Lower leg skin (tissue), 4 donors: ENCODE measurements around the gene PTPRN. TPM values are rescaled to one million over a fixed set of nuclear protein-coding genes. Genes with fewer than 3 reads are reported as not detected.

Experiments used
- DNase-seq, 2 donors: peaks; one replicate each; pipeline ENCODE4 v3.0.0-alpha.2; 2019; ENCODE audit warnings: low spot score in 2 of 2
- H3K4me3 ChIP-seq: fragments of 200-600 bp; sonication (generic); 2 replicates; pipeline ENCODE4 v1.5.1; 2017; ENCODE audit warnings: mild to moderate bottlenecking, low read depth; ENCODE audit not compliant: poor library complexity, severe bottlenecking
- POLR2A ChIP-seq, 2 donors: fragments of 450-650 bp; IDR thresholded peaks; one replicate each; pipeline ENCODE4 v1.6.1; 2016 to 2017; ENCODE audit warnings: antibody characterized with exemption in 2 of 2, mild to moderate bottlenecking in 1 of 2, moderate library complexity in 1 of 2
- WGBS, 2 donors: methylation state at CpG; one replicate each; pipeline ENCODE4 v1.1.5; 2018; 5-methylcytosine and 5-hydroxymethylcytosine counted together
- intact Hi-C: fragments of 100-400 bp; cut with DNase I; formaldehyde crosslinking; loops from one replicate; pipeline ENCODE4 v1.15.0; 2023; ENCODE audit warnings: low total_unique reads
- total RNA-seq, 4 donors: library from RNA; depleted of rRNA; stranded (reverse); fragments of >200 nt; gene quantifications; one replicate each; pipeline ENCODE4 v1.1.0, GENCODE V29; 2016
- TF ChIP-seq, protein P1 (sequence below), 3 donors: fragments of 450-650 bp; IDR thresholded peaks; one replicate each; pipeline ENCODE4 v1.5.1; 2016; ENCODE audit warnings: antibody characterized with exemption in 3 of 3, mild to moderate bottlenecking in 3 of 3, moderate library complexity in 2 of 3

PTPRN gene
- total RNA-seq, 4 donors from 2014 or later = 0.23 TPM; not detected in 3

DNA sequence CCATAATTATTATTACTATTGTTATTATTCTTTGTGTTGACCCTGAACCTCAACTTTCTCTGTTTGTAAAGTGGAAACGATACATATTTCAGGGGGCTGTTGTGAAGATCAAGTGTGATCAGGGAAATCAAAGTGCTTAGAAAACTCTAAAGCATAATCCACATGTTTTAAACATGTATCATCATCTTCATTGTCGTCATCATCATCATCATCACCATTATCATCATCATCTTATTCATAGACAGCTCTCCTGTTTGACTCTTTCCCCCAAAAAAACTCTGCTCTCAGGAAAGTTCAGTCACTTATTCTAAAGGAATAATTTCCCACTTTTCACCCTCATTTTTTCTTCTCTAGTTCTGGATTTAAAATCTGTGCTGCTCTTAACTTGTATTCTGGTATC is 5.0 kb downstream of the PTPRN start:
- no peak overlapping the region for H3K4me3 ChIP-seq
- 51 to 52% methylated on average over 2 of the region's 2 CpGs for WGBS, 2 donors
- TF ChIP-seq, protein P1, sequence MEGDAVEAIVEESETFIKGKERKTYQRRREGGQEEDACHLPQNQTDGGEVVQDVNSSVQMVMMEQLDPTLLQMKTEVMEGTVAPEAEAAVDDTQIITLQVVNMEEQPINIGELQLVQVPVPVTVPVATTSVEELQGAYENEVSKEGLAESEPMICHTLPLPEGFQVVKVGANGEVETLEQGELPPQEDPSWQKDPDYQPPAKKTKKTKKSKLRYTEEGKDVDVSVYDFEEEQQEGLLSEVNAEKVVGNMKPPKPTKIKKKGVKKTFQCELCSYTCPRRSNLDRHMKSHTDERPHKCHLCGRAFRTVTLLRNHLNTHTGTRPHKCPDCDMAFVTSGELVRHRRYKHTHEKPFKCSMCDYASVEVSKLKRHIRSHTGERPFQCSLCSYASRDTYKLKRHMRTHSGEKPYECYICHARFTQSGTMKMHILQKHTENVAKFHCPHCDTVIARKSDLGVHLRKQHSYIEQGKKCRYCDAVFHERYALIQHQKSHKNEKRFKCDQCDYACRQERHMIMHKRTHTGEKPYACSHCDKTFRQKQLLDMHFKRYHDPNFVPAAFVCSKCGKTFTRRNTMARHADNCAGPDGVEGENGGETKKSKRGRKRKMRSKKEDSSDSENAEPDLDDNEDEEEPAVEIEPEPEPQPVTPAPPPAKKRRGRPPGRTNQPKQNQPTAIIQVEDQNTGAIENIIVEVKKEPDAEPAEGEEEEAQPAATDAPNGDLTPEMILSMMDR (IDR thresholded peaks at IDR 0.05) = no peak
- TF ChIP-seq POLR2A (IDR thresholded peaks at IDR 0.05) = no peak
- intact Hi-C loops = no loop called here
- no peak for DNase-seq

DNA sequence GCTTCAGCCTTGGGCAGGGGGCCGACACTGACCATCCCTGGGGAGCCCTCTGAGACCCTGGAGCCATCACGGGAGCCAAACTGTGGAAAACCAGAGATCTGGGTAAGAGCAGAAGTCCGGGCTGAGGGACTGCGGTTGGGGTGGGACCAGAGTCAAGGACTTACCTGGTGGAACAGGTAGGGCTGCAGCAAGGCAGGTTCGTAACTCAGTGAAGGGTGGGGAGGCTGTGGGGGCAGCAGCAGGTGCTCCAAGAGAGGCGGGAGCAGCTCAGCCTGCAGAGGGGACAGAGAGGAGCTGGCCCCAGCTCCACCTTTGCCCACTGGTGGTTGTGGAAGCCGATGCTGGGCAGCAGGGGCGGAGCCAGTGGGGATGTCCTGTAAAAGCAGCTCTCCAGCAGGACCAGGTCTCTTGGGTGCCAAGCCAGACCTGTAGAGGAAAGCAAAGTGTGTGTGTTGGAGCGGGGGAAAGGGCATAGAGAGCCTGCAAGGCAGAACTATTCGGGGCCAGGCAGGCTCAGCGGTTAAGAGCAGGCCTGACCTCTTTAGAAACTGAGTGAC is 6.7 kb downstream of the PTPRN start:
- TF ChIP-seq POLR2A (IDR thresholded peaks at IDR 0.05) = no peak
- TF ChIP-seq, protein P1 (IDR thresholded peaks at IDR 0.05) = no peak
- WGBS, 2 donors = 64 to 69% methylated on average over 11 of the region's 11 CpGs
- intact Hi-C loops = no loop called here

DNA sequence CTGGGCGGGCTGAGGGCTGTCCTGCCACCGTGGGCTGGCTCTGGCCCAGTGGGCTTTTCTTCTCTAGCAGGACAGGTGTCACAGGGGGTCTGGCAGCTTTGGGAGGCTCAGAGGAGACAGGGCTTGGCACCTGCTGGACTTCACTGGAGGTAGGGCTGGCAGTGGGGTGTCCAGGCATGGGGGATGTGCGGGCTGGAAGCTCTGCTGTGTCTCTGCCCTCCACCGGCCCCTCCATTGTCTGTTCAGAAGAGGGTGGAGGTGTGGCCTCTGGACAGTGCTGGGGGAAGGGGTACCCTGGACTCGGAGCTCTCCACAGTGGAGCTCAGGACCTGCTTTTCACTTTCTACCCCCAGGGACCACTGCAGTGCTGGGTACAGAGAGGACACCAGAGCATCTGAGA is 9.2 kb downstream of the PTPRN start:
- no peak overlapping the region for H3K4me3 ChIP-seq
- 60 to 68% methylated on average over 5 of the region's 5 CpGs for WGBS, 2 donors
- intact Hi-C loops = no loop called here
- TF ChIP-seq POLR2A (IDR thresholded peaks at IDR 0.05) = no peak
- TF ChIP-seq, protein P1 (IDR thresholded peaks at IDR 0.05) = no peak
- no peak for DNase-seq

More for the DNA sequence above, 6.7 kb downstream of the PTPRN start:
- peak in 1 of 2 donors; percentile 10 for DNase-seq
- H3K4me3 ChIP-seq = no peak overlapping the region

DNA sequence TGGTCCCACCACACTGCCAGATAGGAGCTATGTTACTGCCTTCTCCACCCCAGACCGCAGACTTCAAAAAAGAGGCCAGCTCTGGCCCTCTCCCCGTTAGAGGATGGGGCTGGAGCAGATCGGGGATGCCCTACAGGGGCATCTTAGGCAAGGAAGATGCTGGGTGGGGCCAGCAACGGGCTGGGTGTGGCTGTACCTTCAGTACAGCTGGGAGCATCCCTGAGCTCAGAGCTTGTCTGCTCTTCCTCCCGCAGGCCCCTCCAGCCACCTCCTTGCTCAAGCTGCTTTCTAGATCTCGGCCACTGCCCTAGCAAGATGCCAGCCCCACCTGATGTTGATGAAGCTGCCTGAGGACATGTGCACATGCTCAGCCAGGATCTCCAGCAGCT is 9.8 kb downstream of the PTPRN start:
- 72 to 77% methylated on average over 5 to 6 of the region's 6 CpGs for WGBS, 2 donors
- no peak for DNase-seq
- no peak for TF ChIP-seq POLR2A (IDR thresholded peaks at IDR 0.05)
- TF ChIP-seq, protein P1 (IDR thresholded peaks at IDR 0.05) = no peak
- intact Hi-C loops = loop anchor here (5.0 kb wide), 1 partner anchor 137 kb away; the partner anchor contains the start of gene NHEJ1
- H3K4me3 ChIP-seq = no peak overlapping the region

DNA sequence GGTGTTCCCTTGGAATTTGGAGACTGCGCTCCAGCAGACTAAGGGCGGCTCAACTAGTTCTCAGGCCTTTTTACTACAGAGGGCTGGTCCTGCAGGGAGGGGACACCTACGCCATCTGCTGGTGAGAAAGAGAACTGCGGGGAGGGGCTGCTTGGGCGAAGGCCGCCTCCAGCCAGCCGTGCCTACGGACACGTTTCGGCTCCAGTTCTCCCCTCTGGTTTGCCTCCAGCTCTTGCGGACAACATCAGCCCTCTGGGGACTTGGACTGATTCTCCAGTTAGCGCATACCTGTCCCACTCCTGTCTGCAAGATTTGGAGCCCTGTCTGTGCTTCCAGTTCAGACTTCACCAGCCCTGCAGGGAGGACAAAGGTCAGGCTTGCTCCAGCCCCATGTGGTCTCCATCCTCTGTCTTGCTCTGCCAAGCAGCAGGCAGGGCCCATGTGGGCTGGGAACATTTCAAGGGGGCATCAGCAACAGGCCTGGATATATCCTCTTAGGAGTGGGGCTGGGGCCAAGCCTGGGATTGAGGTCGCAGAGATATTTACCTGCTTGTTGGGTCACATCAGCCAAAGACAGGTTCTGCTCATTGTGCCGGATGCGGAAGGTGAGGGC is 10.3 kb downstream of the PTPRN start:
- DNase-seq = peak; percentile 83 to 97
- WGBS, 2 donors = 17% methylated on average over 15 of the region's 15 CpGs
- TF ChIP-seq, protein P1 (IDR thresholded peaks at IDR 0.05) = peak in 1 of 3 donors; percentile 96
- TF ChIP-seq POLR2A (IDR thresholded peaks at IDR 0.05) = no peak
- intact Hi-C loops = loop anchor here (5.0 kb wide), 1 partner anchor 137 kb away; the partner anchor contains the start of gene NHEJ1
- H3K4me3 ChIP-seq = no peak overlapping the region
